DOHH2 (cell line): Measurements from ENCODE around the gene SMAD4.
A peak's percentile ranks its signal among the peaks of the same experiment; 100 is the strongest.

Experiments
- H3F3A ChIP-seq: fragments of 200-600 bp; sonication (generic), shearing (Covaris generic); 2 replicates; pipeline ENCODE4 v1.6.0; 2016; ENCODE audit warnings: antibody characterized with exemption, mild to moderate bottlenecking; ENCODE audit not compliant: control insufficient read depth, insufficient read depth
- H3K27ac ChIP-seq: fragments of 200-600 bp; sonication (generic); 2 replicates; pipeline ENCODE4 v1.5.1; 2014; ENCODE audit warnings: low read depth, mild to moderate bottlenecking, low read length, moderate library complexity
- H3K27me3 ChIP-seq: fragments of 200-600 bp; sonication (generic); 2 replicates; pipeline ENCODE4 v1.6.1; 2014; ENCODE audit warnings: mild to moderate bottlenecking, low read length, mixed read lengths; ENCODE audit not compliant: control insufficient read depth
- H3K36me3 ChIP-seq: fragments of 200-600 bp; sonication (generic); 2 replicates; pipeline ENCODE4 v1.6.1; 2014; ENCODE audit warnings: mild to moderate bottlenecking, low read length, moderate library complexity, mixed read lengths; ENCODE audit not compliant: control insufficient read depth
- H3K4me1 ChIP-seq: fragments of 200-600 bp; sonication (generic); 2 replicates; pipeline ENCODE4 v1.6.1; 2014; ENCODE audit warnings: mild to moderate bottlenecking, low read length, mixed read lengths; ENCODE audit not compliant: control insufficient read depth
- H3K4me2 ChIP-seq: fragments of 200-600 bp; sonication (generic); 2 replicates; pipeline ENCODE4 v1.6.0; 2014; ENCODE audit warnings: mild to moderate bottlenecking, low read length, moderate library complexity
- H3K4me3 ChIP-seq: fragments of 200-600 bp; sonication (generic); 2 replicates; pipeline ENCODE4 v1.5.1; 2014; ENCODE audit warnings: mild to moderate bottlenecking, low read length, mixed read lengths
- H3K79me2 ChIP-seq: fragments of 200-600 bp; sonication (generic); 2 replicates; pipeline ENCODE4 v1.6.1; 2014; ENCODE audit warnings: mild to moderate bottlenecking, low read length, mixed read lengths; ENCODE audit not compliant: control insufficient read depth
- H3K9me2 ChIP-seq: fragments of 200-600 bp; sonication (generic); replicated peaks from 2 replicates; pipeline ENCODE4 v1.6.1; 2014; ENCODE audit warnings: mild to moderate bottlenecking, low read length, mixed read lengths; ENCODE audit not compliant: control insufficient read depth
- H3K9me3 ChIP-seq: fragments of 200-600 bp; sonication (generic); 2 replicates; pipeline ENCODE4 v1.6.1; 2014; ENCODE audit warnings: antibody characterized with exemption, low read length, mixed read lengths; ENCODE audit not compliant: control insufficient read depth, insufficient read depth
- H4K20me1 ChIP-seq: fragments of 200-600 bp; sonication (generic); 2 replicates; pipeline ENCODE4 v1.6.0; 2014; ENCODE audit warnings: low read depth, mild to moderate bottlenecking, antibody characterized with exemption, low read length, moderate library complexity; ENCODE audit not compliant: control insufficient read depth, insufficient read depth
- CTCF ChIP-seq: fragments of 200-600 bp; sonication (generic); IDR thresholded peaks from one replicate; pipeline ENCODE4 v1.5.1; 2014; ENCODE audit warnings: antibody characterized with exemption, mild to moderate bottlenecking, low read depth, low read length; ENCODE audit not compliant: poor library complexity, severe bottlenecking
- EZH2phosphoT487 ChIP-seq: fragments of 200-600 bp; sonication (generic); IDR thresholded peaks from 2 replicates; pipeline ENCODE4 v1.6.1; 2017; ENCODE audit warnings: borderline replicate concordance, mild to moderate bottlenecking, antibody characterized with exemption, low read length, moderate library complexity, mixed read lengths

SMAD4 gene

GRCh38 chr18:51028201-51028805, 1.7 kb upstream of the SMAD4 start:
- Histone ChIP-seq H3F3A (no peaks in the 10 kb centered on the region), H3K79me2 (peaks cover 50% of the 10 kb centered on the region), H3K4me1 (peaks cover 33% of the 10 kb centered on the region), H3K4me3 (peak overlapping the region; percentile 81), H3K9me3 (no peaks in the 10 kb centered on the region), H3K36me3 (peaks cover 31% of the 10 kb centered on the region), H4K20me1 (peaks cover 22% of the 10 kb centered on the region), H3K9me2 (no peaks in the 10 kb centered on the region), H3K27me3 (no peaks in the 10 kb centered on the region), H3K4me2 (peak overlapping the region; percentile 93), H3K27ac (no peak overlapping the region)
- peak; percentile 27 for TF ChIP-seq CTCF
- no peak for TF ChIP-seq EZH2phosphoT487

- no peaks in the 10 kb centered on the region for H3K9me3 ChIP-seq
- TF ChIP-seq CTCF (no peak), EZH2phosphoT487 (no peak)
- peak overlapping the region; percentile 47 for H3K27ac ChIP-seq
- H3K4me1 ChIP-seq = peaks cover 33% of the 10 kb centered on the region
- no peaks in the 10 kb centered on the region for H3K9me2 ChIP-seq
- peaks cover 61% of the 10 kb centered on the region for H3K79me2 ChIP-seq
- peak overlapping the region; percentile 93 for H3K4me2 ChIP-seq
- peaks cover 37% of the 10 kb centered on the region for H3K36me3 ChIP-seq
- peaks cover 28% of the 10 kb centered on the region for H4K20me1 ChIP-seq
- peak overlapping the region; percentile 81 for H3K4me3 ChIP-seq
- H3K27me3 ChIP-seq = no peaks in the 10 kb centered on the region
- H3F3A ChIP-seq = no peaks in the 10 kb centered on the region
Observed at GRCh38 chr18:51029378-51029693, 677 bp upstream of the SMAD4 start.

- H3F3A ChIP-seq = no peaks in the 10 kb centered on the region
- peaks cover 36% of the 10 kb centered on the region for H4K20me1 ChIP-seq
- no peak overlapping the region for H3K27ac ChIP-seq
- H3K27me3 ChIP-seq = no peaks in the 10 kb centered on the region
- H3K4me1 ChIP-seq = peaks cover 35% of the 10 kb centered on the region
- no peaks in the 10 kb centered on the region for H3K9me3 ChIP-seq
- TF ChIP-seq EZH2phosphoT487 = no peak
- peak overlapping the region; percentile 93 for H3K4me2 ChIP-seq
- H3K9me2 ChIP-seq = no peaks in the 10 kb centered on the region
- peaks cover 45% of the 10 kb centered on the region for H3K36me3 ChIP-seq
- H3K79me2 ChIP-seq = peaks cover 74% of the 10 kb centered on the region
- peak overlapping the region; percentile 81 for H3K4me3 ChIP-seq
Observed at GRCh38 chr18:51030537-51031258, 685 bp downstream of the SMAD4 start.

GRCh38 chr18:51032193-51032592, 2.2 kb downstream of the SMAD4 start:
- H3F3A ChIP-seq = no peaks in the 10 kb centered on the region
- H3K27ac ChIP-seq = no peak overlapping the region
- H3K27me3 ChIP-seq = no peaks in the 10 kb centered on the region
- no peaks in the 10 kb centered on the region for H3K9me2 ChIP-seq
- peaks cover 35% of the 10 kb centered on the region for H3K4me1 ChIP-seq
- peaks cover 45% of the 10 kb centered on the region for H3K36me3 ChIP-seq
- H4K20me1 ChIP-seq = peaks cover 43% of the 10 kb centered on the region
- H3K9me3 ChIP-seq = no peaks in the 10 kb centered on the region
- TF ChIP-seq EZH2phosphoT487 (no peak), CTCF (no peak)
- H3K4me3 ChIP-seq = peak overlapping the region; percentile 81
- peak overlapping the region; percentile 86 for H3K4me2 ChIP-seq
- H3K79me2 ChIP-seq = peaks cover 89% of the 10 kb centered on the region
